Ishikawa (cell line): ENCODE data around the gene RAD51B.

Experiments
- CEBPB ChIP-seq: IDR thresholded peaks from 2 replicates; pipeline ENCODE4 v1.6.1; 2012
- CREB1 ChIP-seq: IDR thresholded peaks from 2 replicates; pipeline ENCODE4 v1.6.1; 2012; ENCODE audit warnings: low read depth
- EGR1 ChIP-seq: IDR thresholded peaks from 2 replicates; pipeline ENCODE4 v1.6.1; 2012
- EP300 ChIP-seq: IDR thresholded peaks from 2 replicates; pipeline ENCODE4 v1.6.1; 2012; ENCODE audit warnings: borderline replicate concordance
- MAX ChIP-seq: IDR thresholded peaks from 2 replicates; pipeline ENCODE4 v1.6.1; 2012
- NFIC ChIP-seq: IDR thresholded peaks from 2 replicates; pipeline ENCODE4 v1.6.1; 2012
- RAD21 ChIP-seq: IDR thresholded peaks from 2 replicates; pipeline ENCODE4 v1.6.1; 2012; ENCODE audit warnings: low read depth
- REST ChIP-seq: IDR thresholded peaks from 2 replicates; pipeline ENCODE4 v1.6.1; 2012; ENCODE audit warnings: low read depth, mild to moderate bottlenecking
- TAF1 ChIP-seq: IDR thresholded peaks from 2 replicates; pipeline ENCODE4 v1.6.1; 2012; ENCODE audit warnings: low read depth, mild to moderate bottlenecking
- TCF12 ChIP-seq: IDR thresholded peaks from 2 replicates; pipeline ENCODE4 v1.6.1; 2012; ENCODE audit warnings: low read depth
- TEAD4 ChIP-seq: IDR thresholded peaks from 2 replicates; pipeline ENCODE4 v1.6.1; 2012
- USF1 ChIP-seq: IDR thresholded peaks from 2 replicates; pipeline ENCODE4 v1.6.1; 2012
- YY1 ChIP-seq: IDR thresholded peaks from 2 replicates; pipeline ENCODE4 v1.6.1; 2012; ENCODE audit warnings: low read depth
- ZBTB7A ChIP-seq: IDR thresholded peaks from 2 replicates; pipeline ENCODE4 v1.6.1; 2012; ENCODE audit warnings: low read depth

RAD51B gene

GRCh38 chr14:67990576-67990975 is 171.0 kb downstream of the RAD51B start:
- TF ChIP-seq TAF1, result no peak
- no peak for TF ChIP-seq EP300
- no peak for TF ChIP-seq YY1
- TF ChIP-seq TCF12, result no peak
- no peak for TF ChIP-seq EGR1
- TF ChIP-seq RAD21, result no peak
- TF ChIP-seq TEAD4, result no peak
- TF ChIP-seq NFIC, result no peak
- TF ChIP-seq REST, result no peak
- TF ChIP-seq CEBPB, result no peak
- no peak for TF ChIP-seq ZBTB7A
- no peak for TF ChIP-seq CREB1
- TF ChIP-seq USF1, result no peak

GRCh38 chr14:67994531-67994930 is 175.0 kb downstream of the RAD51B start:
- TF ChIP-seq REST, result no peak

GRCh38 chr14:67996235-67996634 is 176.7 kb downstream of the RAD51B start:
- TF ChIP-seq MAX (no peak), RAD21 (no peak), YY1 (no peak), EP300 (no peak), EGR1 (no peak), NFIC (no peak), TAF1 (no peak), CEBPB (no peak), USF1 (no peak), REST (no peak), CREB1 (no peak)

- no peak for TF ChIP-seq TCF12
- no peak for TF ChIP-seq NFIC
- TF ChIP-seq EP300, result no peak
- TF ChIP-seq REST, result no peak
- no peak for TF ChIP-seq RAD21
- no peak for TF ChIP-seq ZBTB7A
- no peak for TF ChIP-seq USF1
- no peak for TF ChIP-seq CREB1
- no peak for TF ChIP-seq MAX
- no peak for TF ChIP-seq EGR1
- TF ChIP-seq TAF1, result no peak
- TF ChIP-seq YY1, result no peak
- TF ChIP-seq TEAD4, result no peak
Observed at GRCh38 chr14:67998834-67999233, 179.3 kb downstream of the RAD51B start.
